GM12891 (cell line): Measurements from ENCODE around the gene ARHGAP33.

Experiments
- POLR2A ChIP-seq: IDR thresholded peaks from 2 replicates; pipeline ENCODE4 v1.6.1; 2011; ENCODE audit warnings: low read depth, low read length, control low read depth
- POLR2AphosphoS5 ChIP-seq: IDR thresholded peaks from 2 replicates; pipeline ENCODE4 v1.6.1; 2011; ENCODE audit warnings: low read depth, low read length, control low read depth
- TAF1 ChIP-seq: IDR thresholded peaks from 2 replicates; pipeline ENCODE4 v1.6.1; 2011; ENCODE audit warnings: low read depth, low read length, control low read depth

DNA sequence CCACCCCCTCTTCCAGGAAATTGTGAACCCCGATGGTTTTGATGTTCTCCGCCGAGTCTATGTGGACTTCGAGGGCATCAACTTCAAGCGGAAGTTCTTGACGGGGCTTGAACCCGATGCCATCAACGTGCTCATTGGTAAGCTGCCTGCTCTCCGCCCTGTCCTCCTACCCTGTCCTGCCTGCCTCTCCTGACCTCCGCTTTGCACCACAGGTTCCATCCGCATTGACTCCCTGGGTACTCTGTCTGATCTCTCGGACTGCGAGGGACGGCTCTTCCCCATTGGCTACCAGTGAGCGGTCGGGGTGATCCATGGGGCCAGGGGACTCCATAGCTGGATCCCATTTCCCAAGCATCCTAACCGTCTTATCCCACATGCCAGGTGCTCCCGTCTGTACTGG is 45.0 kb upstream of the ARHGAP33 start:
- no peak for TF ChIP-seq POLR2AphosphoS5
- no peak for TF ChIP-seq TAF1
- TF ChIP-seq POLR2A, result no peak
